Endometrial microvascular endothelial cells (primary cell): ENCODE data around the gene NFIC. TPM values are rescaled to one million over a fixed set of nuclear protein-coding genes. Genes with fewer than 3 reads are reported as not detected.

Experiments
- in situ Hi-C: cut with HindIII; loops from 2 replicates; pipeline ENCODE4 v1.10.0; 2017; ENCODE audit warnings: low sequenced_read_pairs, low pct_unique_long_range_greater_than_20kb; ENCODE audit errors: inconsistent ontology term
- total RNA-seq: library from RNA; depleted of rRNA; stranded (reverse); fragments of >200 nt; gene quantifications from one replicate; pipeline ENCODE4 v1.2.3, GENCODE V29; 2015; ENCODE audit errors: inconsistent ontology term

The NFIC gene
- total RNA-seq, 1 donor from 2014 or later, result 47.2 TPM

- in situ Hi-C loops, result no loop called here
Measured at GRCh38 chr19:3471954-3472655, 105.7 kb downstream of the NFIC start.

GRCh38 chr19:3474010-3474409 lies 107.6 kb downstream of the NFIC start:
- in situ Hi-C loops, result no loop called here

GRCh38 chr19:3474614-3475013 lies 108.2 kb downstream of the NFIC start:
- in situ Hi-C loops, result no loop called here

GRCh38 chr19:3475449-3475848 lies 109.1 kb downstream of the NFIC start:
- in situ Hi-C loops, result no loop called here

GRCh38 chr19:3476830-3477229 lies 110.4 kb downstream of the NFIC start:
- in situ Hi-C loops, result no loop called here

GRCh38 chr19:3477506-3477905 lies 111.1 kb downstream of the NFIC start:
- in situ Hi-C loops, result no loop called here

- in situ Hi-C loops, result no loop called here
Measured at GRCh38 chr19:3477951-3478350, 111.6 kb downstream of the NFIC start.

- in situ Hi-C loops, result no loop called here
Measured at GRCh38 chr19:3478409-3479176, 112.2 kb downstream of the NFIC start.

- in situ Hi-C loops, result no loop called here
Measured at GRCh38 chr19:3479177-3479833, 112.9 kb downstream of the NFIC start.

- in situ Hi-C loops, result no loop called here
Measured at GRCh38 chr19:3479834-3480215, 113.4 kb downstream of the NFIC start.

GRCh38 chr19:3480383-3481091 lies 114.2 kb downstream of the NFIC start, which contains the start of gene SMIM24:
Gene SMIM24 (minus strand): TSS chr19:3480525. CDS start chr19:3480463, 62 bp downstream.
- in situ Hi-C loops, result no loop called here

- in situ Hi-C loops, result no loop called here
Measured at GRCh38 chr19:3481241-3482090, 115.1 kb downstream of the NFIC start.

GRCh38 chr19:3482507-3483225 lies 116.3 kb downstream of the NFIC start:
- in situ Hi-C loops, result no loop called here

GRCh38 chr19:3483226-3483628 lies 116.8 kb downstream of the NFIC start, which contains the start of gene SMIM44:
Gene SMIM44 (minus strand): TSS chr19:3483441. CDS start chr19:3483403, 38 bp downstream.
- in situ Hi-C loops, result no loop called here

GRCh38 chr19:3491396-3492119 lies 125.2 kb downstream of the NFIC start:
- in situ Hi-C loops, result no loop called here

GRCh38 chr19:3492131-3492839 lies 125.9 kb downstream of the NFIC start:
- in situ Hi-C loops, result no loop called here
